HCT116 (cell line): Measurements from ENCODE around the gene MAP3K7CL. TPM values are rescaled to one million over a fixed set of nuclear protein-coding genes. Genes with fewer than 3 reads are reported as not detected.

ENCODE experiments used
- ATAC-seq: fragments of 200-7000 bp; cut with Tn5 transposase; 2 replicates; pipeline ENCODE4 v1.9.1; 2020; ENCODE audit warnings: mild to moderate bottlenecking, moderate library complexity
- BruUV-seq: library from RNA; stranded (reverse); fragments of 400-500 nt; replicated peaks from 2 replicates; lab custom pipeline; 2021; lab: Mats Ljungman, UMichigan
- CTCF ChIA-PET: fragments of 300-600 bp; sonication (Branson Sonifier 250); formaldehyde crosslinking; loops from one replicate; lab custom pipeline; 2021; ENCODE audit warnings: antibody characterized with exemption; lab: Charles Lee
- POLR2A ChIA-PET: fragments of 300-600, 350-600 bp; sonication (Branson Sonifier 250); formaldehyde crosslinking; loops from one replicate; lab custom pipeline; 2021; ENCODE audit warnings: antibody characterized with exemption; lab: Charles Lee
- RAD21 ChIA-PET, 2 experiments: fragments of 300-600 bp; sonication (Branson Sonifier 250); formaldehyde crosslinking; loops; one replicate each; lab custom pipeline; 2023; ENCODE audit warnings: low total read pairs in 2 of 2; ENCODE audit not compliant: uncharacterized antibody in 2 of 2, unreplicated experiment in 2 of 2, low non-redundant PET in 1 of 2; lab: Charles Lee
- DNase-seq: peaks from one replicate; pipeline ENCODE4 v3.0.0-alpha.2; 2010; ENCODE audit warnings: low read depth, low spot score
- H2AFZ ChIP-seq: fragments of 200-600 bp; shearing (Covaris generic), sonication (generic); 2 replicates; pipeline ENCODE4 v1.6.1; 2017; ENCODE audit warnings: low read depth, mixed run types, mixed read lengths, antibody characterized with exemption, low read length; ENCODE audit not compliant: poor library complexity, severe bottlenecking
- H3K27ac ChIP-seq: 2 replicates; pipeline ENCODE4 v1.5.1; 2012; ENCODE audit warnings: low read depth, low read length
- H3K27me3 ChIP-seq: fragments of 200-600 bp; sonication (generic); 2 replicates; pipeline ENCODE4 v1.6.1; 2016; ENCODE audit warnings: mixed run types, low read length, mixed read lengths; ENCODE audit not compliant: insufficient read depth
- H3K36me3 ChIP-seq, 2 experiments: fragments of 200-500 bp in 1 of 2; fragments of 200-600 bp in 1 of 2; sonication (Bioruptor generic) in 1 of 2; sonication (generic) in 1 of 2; 2 replicates each; pipeline versions ENCODE4 v1.5.1 to v1.6.1; 2014 to 2016; ENCODE audit warnings: low read length in 2 of 2, inconsistent platforms in 1 of 2, mixed read lengths in 1 of 2, mixed run types in 1 of 2; ENCODE audit not compliant: insufficient read depth in 2 of 2, control insufficient read depth in 1 of 2
- H3K4me1 ChIP-seq, 2 experiments: fragments of 200-600 bp in 1 of 2; sonication (generic) in 1 of 2; 2 replicates each; pipeline versions ENCODE4 v1.5.1 to v1.6.1; 2012 to 2017; ENCODE audit warnings: low read length in 2 of 2, inconsistent platforms in 1 of 2, mild to moderate bottlenecking in 1 of 2, mixed read lengths in 1 of 2, mixed run types in 1 of 2, moderate library complexity in 1 of 2; ENCODE audit not compliant: insufficient read depth in 2 of 2, control insufficient read depth in 1 of 2
- H3K4me2 ChIP-seq: fragments of 200-600 bp; sonication (generic); 2 replicates; pipeline ENCODE4 v1.6.1; 2017; ENCODE audit warnings: mixed run types, low read length, mixed read lengths
- H3K4me3 ChIP-seq, 2 experiments: fragments of 200-600 bp in 1 of 2; sonication (generic) in 1 of 2; replicated peaks in 1 of 2; 2 replicates each; pipeline ENCODE4 v1.5.1; 2011 to 2016; ENCODE audit warnings: low read length in 2 of 2, control low read depth in 1 of 2, low read depth in 1 of 2, mild to moderate bottlenecking in 1 of 2, mixed read lengths in 1 of 2, mixed run types in 1 of 2
- H3K79me2 ChIP-seq: fragments of 200-600 bp; sonication (generic); 2 replicates; pipeline ENCODE4 v1.6.1; 2017; ENCODE audit warnings: mild to moderate bottlenecking, mixed run types, low read length, moderate library complexity, mixed read lengths; ENCODE audit not compliant: insufficient read depth
- H3K9ac ChIP-seq: fragments of 200-600 bp; sonication (generic); 2 replicates; pipeline ENCODE4 v1.6.1; 2016; ENCODE audit warnings: low read length, mixed read lengths
- H3K9me2 ChIP-seq: fragments of 200-600 bp; sonication (generic), shearing (Covaris generic); 2 replicates; pipeline ENCODE4 v1.6.1; 2017; ENCODE audit warnings: mixed run types, mild to moderate bottlenecking, moderate library complexity; ENCODE audit not compliant: insufficient read depth
- H3K9me3 ChIP-seq, 2 experiments: fragments of 200-500 bp in 1 of 2; fragments of 200-600 bp in 1 of 2; sonication (Bioruptor generic) in 1 of 2; sonication (generic) in 1 of 2; 2 replicates each; pipeline ENCODE4 v1.6.1; 2014 to 2017; ENCODE audit warnings: low read length in 2 of 2, mixed read lengths in 2 of 2, inconsistent platforms in 1 of 2, low read depth in 1 of 2, mild to moderate bottlenecking in 1 of 2, mixed run types in 1 of 2, moderate library complexity in 1 of 2; ENCODE audit not compliant: control insufficient read depth in 1 of 2, insufficient read depth in 1 of 2
- H4K20me1 ChIP-seq: fragments of 200-600 bp; sonication (generic), shearing (Covaris generic); 2 replicates; pipeline ENCODE4 v1.6.1; 2017; ENCODE audit warnings: mixed run types, mild to moderate bottlenecking, moderate library complexity; ENCODE audit not compliant: insufficient read depth
- CBX3 ChIP-seq: IDR thresholded peaks from 2 replicates; pipeline ENCODE4 v1.6.1; 2012; ENCODE audit warnings: low read depth
- FOSL1 ChIP-seq: IDR thresholded peaks from 2 replicates; pipeline ENCODE4 v1.6.1; 2012; ENCODE audit warnings: low read depth
- JUND ChIP-seq: IDR thresholded peaks from 2 replicates; pipeline ENCODE4 v1.6.1; 2012
- POLR2AphosphoS5 ChIP-seq: IDR thresholded peaks from 2 replicates; pipeline ENCODE4 v1.6.1; 2011; ENCODE audit warnings: mild to moderate bottlenecking, low read depth, low read length, moderate library complexity
- RAD21 ChIP-seq: IDR thresholded peaks from 2 replicates; pipeline ENCODE4 v1.6.1; 2012; ENCODE audit warnings: low read depth, mild to moderate bottlenecking
- SIN3A ChIP-seq: IDR thresholded peaks from 2 replicates; pipeline ENCODE4 v1.6.1; 2012; ENCODE audit warnings: low read depth
- intact Hi-C: fragments of 100-400 bp; cut with micrococcal nuclease; formaldehyde crosslinking; loops from 2 replicates; pipeline ENCODE4 v1.10.0; 2022
- total RNA-seq: library from RNA; stranded (reverse); gene quantifications from one replicate; pipeline ENCODE4 v1.2.1, GENCODE V29; 2021; ENCODE audit not compliant: unreplicated experiment
- TF ChIP-seq, protein P1 (sequence below), 3 experiments: fragments of 200-600 bp in 1 of 3; sonication (generic) in 1 of 3; IDR thresholded peaks in 2 of 3; conservative IDR thresholded peaks in 1 of 3; 2 replicates each; pipeline ENCODE4 v1.5.1; 2012 to 2017; ENCODE audit warnings: low read depth in 2 of 3, low read length in 2 of 3, antibody characterized with exemption in 1 of 3, borderline replicate concordance in 1 of 3, control low read depth in 1 of 3, mild to moderate bottlenecking in 1 of 3, mixed read lengths in 1 of 3, mixed run types in 1 of 3, moderate library complexity in 1 of 3; ENCODE audit not compliant: insufficient read depth in 1 of 3
- TF ChIP-seq, protein P2 (sequence below): IDR thresholded peaks from 2 replicates; pipeline ENCODE4 v1.6.1; 2012

MAP3K7CL gene
- total RNA-seq, 1 experiment from 2014 or later, result 0.57 TPM

DNA sequence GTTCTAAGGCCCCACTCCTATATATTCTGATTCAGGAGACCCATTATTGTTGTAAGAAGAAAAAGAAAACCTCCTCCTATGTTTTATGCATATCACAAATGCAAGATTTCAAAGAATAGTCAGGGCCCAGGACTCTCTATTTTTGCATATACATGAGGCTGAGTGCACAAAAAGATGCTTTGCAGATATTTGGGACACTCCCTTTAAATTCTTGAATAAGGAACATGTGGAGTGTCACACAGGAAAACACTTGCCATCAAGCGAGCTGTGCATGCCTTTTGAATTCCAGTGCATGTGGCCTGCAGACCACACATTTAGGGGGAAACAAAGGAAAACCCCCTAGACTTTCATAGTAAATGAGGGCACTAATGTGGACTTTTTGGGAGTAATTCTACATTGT lies 5.6 kb downstream of the MAP3K7CL start:
- no peak overlapping the region for H3K9ac ChIP-seq
- H3K4me1 ChIP-seq, result no peaks in the 10 kb centered on the region
- CTCF ChIA-PET, result no interaction called here
- TF ChIP-seq POLR2AphosphoS5 (no peak), RAD21 (no peak), SIN3A (no peak), CBX3 (no peak), FOSL1 (no peak), JUND (no peak)
- TF ChIP-seq, protein P1, sequence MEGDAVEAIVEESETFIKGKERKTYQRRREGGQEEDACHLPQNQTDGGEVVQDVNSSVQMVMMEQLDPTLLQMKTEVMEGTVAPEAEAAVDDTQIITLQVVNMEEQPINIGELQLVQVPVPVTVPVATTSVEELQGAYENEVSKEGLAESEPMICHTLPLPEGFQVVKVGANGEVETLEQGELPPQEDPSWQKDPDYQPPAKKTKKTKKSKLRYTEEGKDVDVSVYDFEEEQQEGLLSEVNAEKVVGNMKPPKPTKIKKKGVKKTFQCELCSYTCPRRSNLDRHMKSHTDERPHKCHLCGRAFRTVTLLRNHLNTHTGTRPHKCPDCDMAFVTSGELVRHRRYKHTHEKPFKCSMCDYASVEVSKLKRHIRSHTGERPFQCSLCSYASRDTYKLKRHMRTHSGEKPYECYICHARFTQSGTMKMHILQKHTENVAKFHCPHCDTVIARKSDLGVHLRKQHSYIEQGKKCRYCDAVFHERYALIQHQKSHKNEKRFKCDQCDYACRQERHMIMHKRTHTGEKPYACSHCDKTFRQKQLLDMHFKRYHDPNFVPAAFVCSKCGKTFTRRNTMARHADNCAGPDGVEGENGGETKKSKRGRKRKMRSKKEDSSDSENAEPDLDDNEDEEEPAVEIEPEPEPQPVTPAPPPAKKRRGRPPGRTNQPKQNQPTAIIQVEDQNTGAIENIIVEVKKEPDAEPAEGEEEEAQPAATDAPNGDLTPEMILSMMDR (IDR thresholded peaks at IDR 0.05 in 2 of 3, conservative IDR thresholded peaks at IDR 0.05 in 1 of 3; ENCODE audit: borderline replicate concordance in 1 of 3, insufficient read depth in 1 of 3, low read depth in 2 of 3, low read length in 2 of 3), result no peak
- TF ChIP-seq, protein P2, sequence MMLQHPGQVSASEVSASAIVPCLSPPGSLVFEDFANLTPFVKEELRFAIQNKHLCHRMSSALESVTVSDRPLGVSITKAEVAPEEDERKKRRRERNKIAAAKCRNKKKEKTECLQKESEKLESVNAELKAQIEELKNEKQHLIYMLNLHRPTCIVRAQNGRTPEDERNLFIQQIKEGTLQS, result no peak
- TF ChIP-seq, all 23 proteins: peak for 0
- intact Hi-C loops, result no loop called here
- Histone ChIP-seq H2AFZ (no peak overlapping the region), H3K27ac (no peak overlapping the region), H3K9me3 (no peaks in the 10 kb centered on the region), H4K20me1 (no peaks in the 10 kb centered on the region), H3K9me2 (no peaks in the 10 kb centered on the region), H3K27me3 (no peaks in the 10 kb centered on the region), H3K79me2 (no peaks in the 10 kb centered on the region), H3K4me2 (no peak overlapping the region), H3K4me3 (no peak overlapping the region), H3K36me3 (no peaks in the 10 kb centered on the region)
- no peak for ATAC-seq
- no TSS peak for BruUV-seq
- RAD21 ChIA-PET, result no interaction called here
- POLR2A ChIA-PET, result no interaction called here
- DNase-seq, result no peak
